Stimulated activated naive CD8-positive, alpha-beta T cell treated with anti-CD3 and anti-CD28 coated beads, Interleukin-15, Interleukin-2, amounts not matched to agents 100 U/mL and 50 U/mL, for 24 hours (primary cell): ENCODE data around the gene ALDH6A1.
A peak's percentile ranks its signal among the peaks of the same experiment; 100 is the strongest.
"Not testable (repeated sequence)": the region's sequence is repeated elsewhere in the genome, so short reads cannot be mapped to it uniquely, and the experiment has no call there.

ENCODE experiments used
- ATAC-seq: fragments of 150-1000 bp; cut with Tn5 transposase; one replicate; pipeline ENCODE4 v1.10.0; 2021
- DNase-seq: peaks from one replicate; pipeline ENCODE4 v3.0.0; 2021

ALDH6A1 gene

DNA sequence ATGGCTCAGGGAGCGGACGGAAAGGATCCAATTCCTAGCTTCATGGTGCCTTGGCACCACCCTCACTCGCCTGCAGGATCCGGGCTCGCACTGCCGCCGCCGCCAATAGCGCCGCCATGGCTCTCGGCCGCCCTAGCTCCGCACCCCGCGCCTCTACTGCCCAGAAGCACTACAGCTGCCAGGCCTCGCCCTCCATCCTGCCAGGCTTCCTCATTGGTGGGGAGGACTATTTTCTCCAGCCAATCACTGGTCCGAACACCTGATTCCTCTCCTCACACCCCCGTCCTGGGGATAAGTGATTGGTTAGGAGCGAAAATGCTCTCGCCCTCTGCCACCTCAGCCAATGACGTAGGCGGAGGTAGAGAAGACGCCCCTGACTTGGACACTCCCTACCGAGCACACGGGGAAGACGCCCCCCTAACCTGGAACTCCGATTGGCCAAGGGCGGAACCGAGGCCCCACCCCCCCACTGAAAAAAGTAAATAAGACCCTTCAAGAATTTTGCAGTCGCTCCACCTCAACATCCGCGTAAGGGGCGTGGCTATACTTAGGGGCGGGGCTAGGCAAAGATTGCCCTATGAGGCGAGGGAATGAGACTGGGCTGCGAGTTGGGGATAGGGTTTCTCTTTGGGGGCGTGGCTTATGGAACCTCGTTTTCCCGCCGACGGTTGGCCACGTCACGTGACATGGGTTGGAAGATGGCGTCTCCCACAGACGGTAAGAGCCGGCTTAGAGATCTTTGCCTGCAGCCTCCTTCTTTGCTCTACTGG lies at the start of gene ALDH6A1, which contains the start of gene LIN52:
ALDH6A1 (minus strand) TSS at position 177 of the 770 bp plus-strand sequence; CDS start at position 118, 59 bp downstream.
LIN52 (plus strand) TSS at position 680 of the 770 bp plus-strand sequence; CDS start at position 699, 19 bp downstream.
- peak; percentile 95 for ATAC-seq
- DNase-seq, result peak; percentile 100

GRCh38 chr14:74127634-74128033 lies 43.4 kb upstream of the ALDH6A1 start:
- no peak for DNase-seq
- no peak for ATAC-seq

DNA sequence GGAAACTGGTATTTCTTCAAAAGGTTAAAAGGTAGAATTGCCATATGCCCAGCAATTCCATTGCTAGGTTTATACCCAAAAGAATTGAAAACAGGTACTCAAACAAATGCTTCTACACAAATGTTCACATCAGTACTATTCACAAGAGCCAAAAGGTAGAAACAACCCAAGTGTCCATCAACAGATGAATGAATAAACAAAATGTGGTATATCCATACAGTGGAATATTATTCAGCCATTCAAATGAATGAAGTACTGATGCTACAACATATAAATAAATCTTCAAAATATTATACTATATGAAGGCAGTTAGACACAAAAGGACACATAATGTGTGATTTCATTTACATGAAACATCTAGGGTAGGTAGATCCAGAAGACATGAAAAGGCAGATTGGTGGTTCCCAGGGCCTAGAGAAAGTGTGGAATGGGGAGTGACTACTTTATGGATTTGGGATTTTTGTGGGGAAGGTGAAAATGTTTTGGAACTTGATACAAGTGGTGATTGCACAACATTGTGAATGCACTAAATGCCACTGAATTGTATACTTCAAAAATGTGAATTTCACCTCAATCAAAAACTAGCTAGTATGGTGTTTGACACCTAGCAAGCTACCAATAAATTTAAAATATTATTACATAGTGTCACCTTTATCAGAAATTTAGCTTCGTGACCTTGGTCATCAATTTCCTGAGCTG lies 42.2 kb upstream of the ALDH6A1 start:
- DNase-seq (no peak), ATAC-seq (no peak)

DNA sequence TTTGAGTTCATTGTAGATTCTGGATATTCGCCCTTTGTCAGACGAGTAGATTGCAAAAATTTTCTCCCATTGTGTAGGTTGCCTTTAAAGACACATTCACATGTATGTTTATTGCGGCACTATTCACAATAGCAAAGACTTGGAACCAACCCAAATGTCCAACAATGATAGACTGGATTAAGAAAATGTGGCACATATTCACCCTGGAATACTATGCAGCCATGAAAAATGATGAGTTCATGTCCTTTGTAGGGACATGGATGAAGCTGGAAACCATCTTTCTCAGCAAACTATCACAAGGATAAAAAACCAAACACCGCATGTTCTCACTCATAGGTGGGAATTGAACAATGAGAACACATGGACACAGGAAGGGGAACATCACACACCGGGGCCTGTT lies 41.2 kb upstream of the ALDH6A1 start:
- not testable (repeated sequence) for DNase-seq, ATAC-seq

DNA sequence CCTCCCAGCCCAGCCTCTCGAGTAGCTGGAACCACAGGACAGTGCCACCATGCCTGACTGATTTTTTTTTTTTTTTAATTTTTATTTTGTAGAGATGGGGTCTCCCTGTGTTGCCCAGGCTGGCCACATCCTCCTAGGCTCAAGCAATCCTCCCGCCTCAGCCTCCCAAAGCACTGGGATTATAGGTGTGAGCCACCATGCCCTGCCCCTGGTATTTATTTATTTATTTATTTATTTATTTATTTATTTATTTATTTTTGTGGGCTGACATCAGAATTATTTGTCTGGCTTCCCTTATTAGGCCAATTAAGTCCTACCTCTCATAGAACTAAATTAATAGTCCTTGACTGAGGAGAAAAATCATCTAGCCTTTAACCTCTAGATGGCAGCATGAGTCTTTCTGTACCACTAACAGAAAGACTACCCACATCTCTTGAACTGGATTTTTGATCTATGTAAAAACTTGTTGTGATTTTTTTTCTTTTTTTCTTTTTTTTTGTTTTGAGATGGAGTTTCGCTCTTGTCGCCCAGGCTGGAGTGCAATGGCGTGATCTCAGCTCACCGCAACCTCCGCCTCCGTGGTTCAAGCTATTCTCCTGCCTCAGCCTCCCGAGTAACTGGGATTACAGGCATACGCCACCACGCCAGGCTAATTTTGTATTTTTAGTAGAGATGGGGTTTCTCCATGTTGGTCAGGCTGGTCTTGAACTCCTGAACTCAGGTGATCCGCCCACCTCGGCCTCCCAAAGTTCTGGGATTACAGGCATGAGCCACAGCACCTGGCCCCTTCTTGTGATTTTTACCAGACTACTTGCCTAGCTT lies 27.4 kb upstream of the ALDH6A1 start:
- ATAC-seq, result peak; percentile 49
- not testable (repeated sequence) for DNase-seq

DNA sequence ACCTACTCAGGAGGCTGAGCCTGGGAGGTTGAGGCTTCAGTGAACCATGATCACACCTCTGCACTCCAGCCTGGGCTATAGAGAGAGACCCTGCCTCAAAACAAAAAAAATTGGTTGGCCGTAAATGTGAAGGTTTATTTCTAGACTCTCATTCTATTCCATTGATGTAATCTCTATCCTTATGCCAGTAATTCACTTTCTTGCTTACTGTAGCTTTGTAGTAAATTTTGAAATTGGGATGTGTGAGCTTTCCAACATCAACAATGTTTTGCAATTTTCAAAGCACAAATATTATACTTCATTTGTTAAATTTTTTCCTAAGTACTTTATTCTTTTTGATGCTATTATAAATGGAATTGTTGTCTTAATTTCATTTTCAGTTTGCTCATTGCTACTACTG lies 25.1 kb upstream of the ALDH6A1 start:
- ATAC-seq (no peak), DNase-seq (no peak)

- ATAC-seq (no peak), DNase-seq (no peak)
These were observed 21.1 kb upstream of the ALDH6A1 start for GRCh38 chr14:74105381-74105780.

GRCh38 chr14:74089251-74090020 lies 5.2 kb upstream of the ALDH6A1 start:
- peak; percentile 11 for DNase-seq
- no peak for ATAC-seq

DNA sequence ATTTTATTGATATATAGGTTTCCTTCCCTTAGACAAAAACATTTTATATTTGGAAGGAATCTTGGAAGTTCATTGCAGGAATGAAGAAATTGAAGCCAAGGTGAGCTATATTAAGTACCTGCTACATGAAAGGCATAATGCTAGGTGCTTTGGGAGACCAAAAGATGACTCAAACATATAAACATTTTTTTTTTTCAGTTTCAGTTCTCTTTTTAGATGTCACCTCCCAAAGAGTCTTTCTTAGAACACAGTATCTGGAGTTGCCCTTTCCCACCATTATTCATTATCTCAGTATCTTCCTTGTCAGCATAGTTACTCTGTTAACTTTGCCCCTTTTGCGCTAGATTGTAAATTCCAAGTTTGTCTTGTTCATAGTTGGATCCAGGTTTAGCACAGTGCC lies 1.6 kb upstream of the ALDH6A1 start:
- DNase-seq (no peak), ATAC-seq (no peak)

- ATAC-seq, result peak; percentile 4
- DNase-seq, result no peak
These were observed 889 bp upstream of the ALDH6A1 start for GRCh38 chr14:74085047-74085637.

DNA sequence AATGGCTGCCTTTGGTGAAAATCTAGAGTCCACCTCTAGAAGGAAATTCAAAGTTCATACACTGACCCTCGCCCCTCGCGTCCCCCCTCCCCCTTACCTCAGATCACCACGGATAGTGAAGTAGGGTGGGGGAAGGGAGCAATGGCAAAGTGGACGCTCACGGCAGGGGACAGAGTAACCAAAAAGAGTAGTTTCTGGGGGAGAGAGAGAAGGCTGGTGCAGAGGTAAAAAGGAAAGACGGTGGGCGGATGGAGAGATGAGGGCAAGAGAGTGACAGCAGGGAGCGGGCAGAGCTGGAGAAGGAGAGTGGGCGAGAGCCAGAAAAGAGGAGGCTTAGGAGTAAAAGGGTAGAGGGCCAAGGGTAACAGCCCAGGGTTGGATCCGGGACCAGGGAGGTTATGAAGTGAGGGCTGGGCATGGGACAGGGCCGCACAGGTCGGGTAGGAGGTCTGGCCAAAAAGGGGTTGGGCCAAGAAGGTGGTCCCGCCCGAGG lies 423 bp downstream of the ALDH6A1 start:
- ATAC-seq (no peak), DNase-seq (no peak)

GRCh38 chr14:74083161-74083560 lies 1.1 kb downstream of the ALDH6A1 start:
- ATAC-seq, result no peak

DNA sequence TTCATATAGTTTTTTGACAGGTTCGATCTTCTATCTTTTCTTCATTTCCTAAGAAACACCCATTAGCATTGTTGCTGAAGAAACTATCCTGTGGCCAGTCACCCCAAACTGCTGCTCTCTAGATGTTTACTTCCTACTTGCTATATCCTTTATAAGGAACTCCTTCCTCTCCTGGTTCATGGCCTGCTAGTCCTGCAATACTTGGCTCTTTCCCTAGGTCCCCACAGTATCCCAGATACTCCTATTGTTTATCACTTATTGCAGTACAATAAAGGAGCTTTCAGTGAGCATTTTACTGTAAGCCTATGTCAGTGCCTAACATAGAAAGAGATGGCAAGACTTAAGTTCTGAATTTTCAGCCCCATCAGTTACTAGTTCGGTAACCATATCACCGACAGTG lies 2.8 kb downstream of the ALDH6A1 start:
- ATAC-seq, result no peak
- DNase-seq, result no peak

More at GRCh38 chr14:74083161-74083560, 1.1 kb downstream of the ALDH6A1 start:
- no peak for DNase-seq

GRCh38 chr14:74080820-74081460 lies 3.3 kb downstream of the ALDH6A1 start:
- no peak for ATAC-seq
- DNase-seq, result no peak

GRCh38 chr14:74077401-74077800 lies 6.9 kb downstream of the ALDH6A1 start:
- no peak for DNase-seq
- ATAC-seq, result no peak

- DNase-seq (no peak), ATAC-seq (no peak)
These were observed 18.3 kb downstream of the ALDH6A1 start for GRCh38 chr14:74065746-74066575.

DNA sequence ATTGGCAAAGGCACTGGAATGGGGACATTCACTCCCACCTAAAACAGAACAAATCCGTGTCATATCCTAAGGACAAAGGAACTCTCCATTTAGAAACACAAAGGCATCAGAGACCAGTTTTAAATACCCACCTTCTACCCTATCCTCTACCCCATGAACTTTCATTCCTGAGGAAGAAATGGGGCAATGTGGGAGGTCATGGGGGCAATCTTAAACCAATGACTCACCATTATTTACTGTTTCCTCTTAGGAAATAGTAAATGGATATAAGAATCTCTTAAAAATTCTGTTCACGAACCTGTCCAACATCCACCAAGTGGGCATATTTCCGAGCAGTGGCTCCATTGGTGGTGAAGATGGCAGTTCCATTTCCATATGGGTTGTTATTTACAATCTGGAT lies 19.4 kb downstream of the ALDH6A1 start:
- ATAC-seq (no peak), DNase-seq (no peak)

DNA sequence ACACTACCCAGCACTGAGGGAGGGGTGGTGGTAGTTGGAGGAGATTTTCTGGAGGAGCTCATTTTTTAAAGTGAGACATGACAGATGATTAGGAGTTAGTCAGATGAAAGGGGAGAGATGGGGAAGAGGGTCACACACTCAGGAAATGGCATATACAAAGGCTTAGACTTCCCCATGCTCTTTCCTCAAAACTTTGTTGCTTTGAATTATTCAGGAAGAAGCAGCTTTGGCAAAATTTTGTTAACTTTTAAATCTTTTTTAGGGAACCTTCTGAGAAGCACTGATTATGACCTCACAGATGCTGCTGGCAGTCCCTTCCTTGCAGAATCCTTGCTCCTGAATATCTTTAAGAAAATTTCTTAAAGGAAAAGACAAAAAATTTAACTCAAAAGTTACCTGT lies 19.8 kb downstream of the ALDH6A1 start:
- DNase-seq (no peak), ATAC-seq (no peak)

DNA sequence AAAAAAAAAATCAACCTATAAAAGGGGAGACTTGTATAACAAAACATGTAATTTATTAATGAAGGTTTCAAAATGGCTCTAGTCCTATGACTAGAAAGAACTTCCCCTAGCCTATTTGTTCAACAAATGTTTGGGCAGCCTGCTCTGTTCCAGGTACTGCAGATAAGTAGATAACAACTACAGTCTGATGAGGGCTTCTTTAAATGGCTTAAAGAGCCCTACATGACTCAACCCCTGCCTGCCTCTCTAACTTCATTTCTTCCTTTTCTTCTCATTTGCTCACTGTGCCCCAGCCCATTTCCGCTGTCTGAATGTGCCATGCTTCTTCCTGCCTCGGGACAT lies 21.5 kb downstream of the ALDH6A1 start:
- DNase-seq (no peak), ATAC-seq (no peak)
